GM18907 (cell line): ENCODE measurements around the gene CCBE1.

ENCODE experiments used
- ATAC-seq: cut with Tn5 transposase; IDR thresholded peaks from one replicate; pipeline ENCODE4 v1.9.1; 2021; ENCODE audit warnings: mild to moderate bottlenecking, moderate library complexity; ENCODE audit not compliant: unreplicated experiment

The CCBE1 gene

DNA sequence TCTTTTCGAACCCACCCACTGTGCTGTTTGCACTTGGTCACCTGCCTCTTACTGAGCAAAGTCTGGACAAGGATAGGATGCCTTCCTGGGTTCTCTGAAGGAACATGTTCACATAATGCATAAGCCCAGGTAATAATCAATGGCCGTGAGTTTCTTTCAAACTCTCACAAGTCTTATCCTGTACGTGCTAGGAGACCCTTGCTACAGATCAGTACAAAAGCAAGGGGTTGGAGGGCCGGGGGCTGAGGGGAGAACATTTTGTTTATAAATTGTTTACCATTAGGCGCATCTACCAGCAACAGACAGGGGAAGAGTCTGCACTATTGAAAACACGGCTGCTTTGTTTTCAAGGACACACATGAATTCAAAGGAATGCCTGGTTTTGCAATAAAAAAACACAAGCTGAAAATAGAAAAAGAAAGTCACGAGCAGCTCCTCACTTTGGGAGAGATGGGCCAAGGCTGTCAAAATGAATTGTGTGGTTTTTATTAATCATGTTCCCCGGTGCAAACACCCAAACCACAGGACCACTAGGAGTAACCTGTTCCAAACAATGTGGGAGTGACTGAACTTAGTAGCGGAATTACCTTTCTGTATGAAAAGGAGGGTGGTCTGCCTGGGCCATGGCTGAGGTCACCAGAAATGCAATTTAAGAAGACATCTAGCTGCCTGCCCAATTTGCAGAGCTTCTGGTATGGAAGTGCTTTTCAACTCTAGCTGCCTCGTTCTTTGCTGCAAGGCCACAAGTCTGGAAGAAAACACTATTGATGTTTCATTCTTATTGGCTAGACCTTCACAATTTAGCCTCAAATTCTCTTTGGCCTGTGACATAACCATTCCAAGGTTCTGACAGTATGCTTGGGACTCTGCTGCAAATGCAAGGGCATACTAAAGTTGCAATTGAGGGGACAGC lies 73.5 kb downstream of the CCBE1 start:
- no peak for ATAC-seq

DNA sequence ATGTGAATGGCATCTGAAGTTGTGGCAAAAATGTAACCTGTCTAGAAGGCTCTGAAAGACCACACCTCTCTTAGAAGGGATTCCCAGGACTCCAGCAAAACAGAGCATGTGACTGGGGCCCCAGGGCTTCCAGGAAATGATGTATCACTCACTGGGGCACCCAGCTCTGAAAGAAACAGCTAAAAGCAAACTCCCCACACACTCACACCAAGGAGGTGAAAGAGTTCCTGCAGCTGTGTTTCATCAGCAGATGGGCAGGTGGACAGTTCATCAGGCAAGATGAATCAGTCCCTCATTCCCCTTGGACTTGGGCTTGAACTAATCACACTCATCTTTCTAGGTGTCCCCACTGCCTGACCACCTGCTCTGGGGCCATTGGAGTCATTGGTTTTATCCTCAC lies 76.2 kb downstream of the CCBE1 start:
- ATAC-seq: no peak

DNA sequence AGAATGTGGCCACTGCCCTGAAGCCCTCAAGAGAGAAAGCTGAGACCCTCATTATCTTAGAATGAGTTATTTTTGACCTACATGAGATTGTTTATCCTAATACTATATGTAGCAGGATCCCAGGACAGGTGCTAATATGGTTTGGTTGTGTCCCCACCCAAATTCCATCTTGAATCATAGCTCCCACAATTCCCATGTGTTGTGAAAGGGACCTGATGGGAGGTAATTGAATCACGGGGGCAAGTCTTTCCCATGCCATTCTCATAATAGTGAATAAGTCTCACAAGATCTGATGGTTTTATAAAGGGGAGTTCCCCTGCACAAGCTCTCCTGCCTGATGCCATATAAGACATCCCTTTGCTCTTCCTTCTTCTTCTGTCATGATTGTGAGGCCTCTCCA lies 76.8 kb downstream of the CCBE1 start:
- no peak for ATAC-seq

- ATAC-seq: no peak
Observed at GRCh38 chr18:59619816-59620215, 77.4 kb downstream of the CCBE1 start.

DNA sequence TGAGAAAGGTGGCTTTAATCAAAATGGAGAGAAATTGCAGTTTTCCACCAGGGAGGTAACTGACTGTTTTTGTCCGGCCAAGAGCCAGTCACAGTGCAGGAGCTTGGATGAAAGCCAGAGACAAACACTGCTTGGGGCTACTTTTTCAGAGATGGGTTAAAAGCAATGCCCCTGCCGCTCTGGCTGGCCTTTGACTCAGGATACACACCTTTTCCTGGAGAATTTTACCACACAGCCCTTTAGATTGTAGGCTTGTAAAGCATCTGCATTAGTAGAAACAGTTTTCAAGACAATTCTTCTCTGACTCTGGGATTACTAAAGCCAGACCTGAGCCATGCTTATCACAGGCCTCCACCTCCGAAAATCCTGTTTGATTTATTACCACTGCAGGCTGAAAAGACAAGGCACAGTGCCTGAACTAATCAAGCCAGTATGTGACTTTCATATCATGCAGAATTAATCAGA lies 79.7 kb downstream of the CCBE1 start:
- no peak for ATAC-seq

DNA sequence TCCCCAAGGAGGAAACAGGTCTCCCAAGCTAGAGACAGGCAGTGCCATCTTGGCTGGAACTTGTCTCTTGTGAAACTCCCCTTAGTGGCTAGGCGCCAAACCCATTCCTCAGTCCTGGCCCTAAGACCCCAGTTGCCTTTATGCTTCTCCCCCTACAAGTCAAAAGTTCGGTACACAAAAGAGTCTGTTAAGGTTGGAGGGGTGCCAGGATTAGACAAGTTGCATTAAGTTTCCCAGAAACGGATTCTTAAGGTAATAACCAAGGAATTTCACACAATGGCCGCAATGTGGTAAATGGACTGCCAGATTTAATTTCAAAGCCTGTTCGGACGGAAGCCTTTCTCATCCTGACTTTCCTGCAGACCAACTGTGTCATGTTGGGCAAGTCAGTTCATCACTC lies 80.7 kb downstream of the CCBE1 start:
- no peak for ATAC-seq

- ATAC-seq: no peak
Observed at GRCh38 chr18:59613903-59614302, 83.3 kb downstream of the CCBE1 start.

GRCh38 chr18:59612381-59612780 lies 84.8 kb downstream of the CCBE1 start:
- ATAC-seq: no peak

DNA sequence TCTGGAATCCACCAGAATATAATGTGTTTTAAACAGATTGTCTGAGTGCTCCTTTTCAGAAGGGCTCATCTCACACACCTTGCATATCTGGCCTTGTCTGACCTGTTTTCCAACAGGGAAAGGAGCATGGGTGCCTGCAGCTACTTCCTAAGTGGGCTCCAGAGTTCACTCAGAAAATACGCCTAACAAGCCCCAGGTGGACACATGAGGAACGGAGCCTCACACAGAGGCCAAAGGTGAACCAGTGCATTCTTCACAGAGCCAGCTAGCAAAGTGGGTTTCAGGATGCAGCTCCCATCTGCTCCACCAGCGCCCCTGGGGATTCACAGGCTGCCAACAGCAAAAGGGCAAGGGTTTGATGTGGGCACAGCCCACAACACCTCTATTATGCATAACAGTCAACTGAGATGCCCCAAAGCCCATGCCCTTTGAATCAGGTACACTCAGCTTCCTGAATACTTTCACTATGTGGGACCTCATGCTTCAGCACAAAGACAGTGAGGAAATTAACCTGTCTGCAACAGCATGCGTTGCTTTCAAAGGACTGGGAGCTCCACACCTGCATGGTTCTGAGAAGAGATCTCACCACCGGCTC lies 86.6 kb downstream of the CCBE1 start:
- ATAC-seq: no peak

DNA sequence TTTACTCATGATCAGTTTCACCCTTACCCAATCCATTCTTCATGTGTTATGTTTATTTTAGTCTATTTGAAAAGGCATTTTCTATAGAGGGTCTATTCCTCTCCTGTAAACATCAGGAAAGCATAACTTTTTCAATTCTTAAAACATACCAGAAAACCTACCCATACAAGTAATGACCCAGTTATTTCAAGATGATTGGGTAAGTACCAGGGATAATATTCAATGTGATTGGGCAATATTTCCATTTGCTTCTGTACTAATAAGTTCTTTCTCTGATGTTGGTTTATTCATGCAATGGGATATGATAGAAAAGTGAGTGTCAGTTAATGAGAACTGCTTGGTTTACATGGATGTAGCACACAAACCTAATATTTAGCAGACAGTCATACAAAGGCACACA lies 87.6 kb downstream of the CCBE1 start:
- no peak for ATAC-seq

- no peak for ATAC-seq
Observed at GRCh38 chr18:59607471-59607870, 89.8 kb downstream of the CCBE1 start.

- ATAC-seq: no peak
Observed at GRCh38 chr18:59607078-59607379, 90.2 kb downstream of the CCBE1 start.

DNA sequence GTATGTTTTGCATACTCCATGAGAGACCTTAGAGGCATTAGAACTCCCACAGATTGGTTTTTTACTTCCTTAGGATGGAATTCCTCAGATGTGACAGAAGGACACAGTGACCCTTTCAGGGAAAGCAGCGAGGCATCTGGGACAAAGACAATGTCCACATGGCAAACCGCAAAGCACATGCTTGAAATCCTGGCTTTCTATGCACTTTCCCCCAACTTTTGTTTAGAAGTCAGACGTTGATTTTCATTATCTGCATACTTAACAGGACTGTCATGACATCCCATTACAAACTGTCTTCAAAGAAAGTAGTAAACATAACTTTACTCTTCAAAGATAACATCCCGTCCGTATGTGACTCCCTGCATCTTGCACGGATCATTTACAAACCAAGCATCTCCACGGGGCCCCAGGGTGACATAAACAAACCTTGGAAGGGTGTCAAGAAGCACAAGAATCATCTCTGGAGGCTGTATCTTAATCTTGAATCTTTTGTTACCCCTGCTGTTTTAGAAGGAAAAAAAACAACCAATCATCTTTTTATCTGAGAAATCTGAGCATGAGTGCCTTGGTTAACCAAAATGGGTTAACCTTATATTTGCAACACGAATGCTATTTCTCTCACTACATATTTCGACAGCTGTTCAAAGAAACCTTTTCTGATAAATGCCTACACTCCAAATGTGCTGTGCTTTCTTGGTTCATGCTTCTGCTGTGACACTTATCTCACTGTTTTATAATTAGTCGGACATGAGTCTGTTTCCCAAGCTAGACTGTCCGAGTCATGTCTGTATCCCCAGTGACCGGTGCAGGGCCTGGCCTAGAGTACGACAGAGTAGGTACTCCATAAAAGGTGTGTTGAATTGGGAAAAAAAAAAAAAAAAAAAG lies 90.8 kb downstream of the CCBE1 start:
- no peak for ATAC-seq

DNA sequence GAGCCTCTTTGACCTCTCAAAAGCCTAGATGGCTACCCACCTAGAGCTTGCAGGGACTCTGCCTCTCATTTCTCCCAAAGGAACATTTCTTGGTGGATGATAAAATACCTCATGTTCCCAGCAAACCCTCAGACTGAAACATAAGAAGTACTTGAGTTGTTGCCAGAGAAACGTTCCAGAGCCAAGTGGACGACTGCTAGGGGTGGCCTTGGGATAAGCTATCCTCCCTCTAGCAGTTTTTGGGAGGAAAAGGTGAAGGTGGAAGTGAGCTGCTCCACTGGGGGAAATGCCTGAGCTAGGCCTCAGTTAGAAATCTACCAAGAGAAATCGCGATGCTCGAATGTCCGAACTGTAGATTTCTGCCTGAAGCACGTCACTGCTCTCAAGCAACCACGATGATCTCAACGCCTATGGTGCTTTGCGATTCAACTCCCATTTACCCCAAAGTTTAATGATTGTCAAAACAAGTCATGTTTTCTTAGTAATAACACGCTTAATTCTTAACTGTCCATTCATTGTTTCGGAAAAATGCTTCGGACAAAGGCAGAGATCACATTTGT lies 91.5 kb downstream of the CCBE1 start:
- no peak for ATAC-seq

GRCh38 chr18:59604877-59605276 lies 92.3 kb downstream of the CCBE1 start:
- no peak for ATAC-seq

- no peak for ATAC-seq
Observed at GRCh38 chr18:59597049-59597448, 100.2 kb downstream of the CCBE1 start.

GRCh38 chr18:59593291-59593717 lies 103.9 kb downstream of the CCBE1 start:
- ATAC-seq: no peak

GRCh38 chr18:59592624-59593023 lies 104.6 kb downstream of the CCBE1 start:
- no peak for ATAC-seq

DNA sequence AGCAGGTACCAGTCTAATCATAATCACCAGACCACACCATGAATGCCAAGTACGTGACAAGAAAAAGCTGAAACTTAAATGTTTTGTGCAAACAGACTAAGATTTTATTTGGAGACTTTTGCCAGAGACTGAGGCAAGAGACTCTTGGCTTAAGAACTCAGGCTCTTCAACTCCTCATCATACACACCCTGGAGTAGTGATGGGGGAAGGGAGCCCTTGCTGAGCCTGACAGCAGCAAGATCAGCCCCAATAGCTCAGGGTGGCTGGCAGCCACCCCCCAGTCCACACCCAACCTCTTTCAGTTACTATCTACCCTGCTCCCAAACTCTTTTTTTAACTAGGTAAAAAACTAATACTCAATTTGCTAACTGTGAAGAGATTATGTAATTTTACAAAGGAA lies 114.8 kb downstream of the CCBE1 start:
- ATAC-seq: no peak

- no peak for ATAC-seq
Observed at GRCh38 chr18:59579509-59579908, 117.7 kb downstream of the CCBE1 start.

DNA sequence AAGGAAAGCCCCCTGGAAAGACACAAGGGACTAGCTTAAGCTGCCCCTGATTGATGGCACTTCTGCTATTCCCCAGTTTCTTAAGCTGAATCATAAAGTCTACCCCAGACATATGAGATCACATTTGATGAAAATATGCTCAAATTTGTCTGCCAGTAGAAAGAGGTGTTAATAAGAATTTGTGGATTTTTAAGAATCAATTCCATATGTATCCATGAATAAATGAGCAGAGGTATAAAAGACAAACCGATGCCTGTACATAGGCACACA lies 119.9 kb downstream of the CCBE1 start:
- no peak for ATAC-seq
